A549 (cell line): ENCODE results near the gene POR. TPM values are rescaled to one million over a fixed set of nuclear protein-coding genes. Genes with fewer than 3 reads are reported as not detected.

Experiments
- ATAC-seq, 2 experiments: fragments of 200-7000 bp in 1 of 2; fragments of >200 bp in 1 of 2; cut with Nextera tagmentation in 1 of 2; cut with Tn5 transposase in 1 of 2; 3 replicates each; pipeline versions ENCODE4 v1.8.0 to v1.9.1; 2018 to 2020; ENCODE audit warnings: mild to moderate bottlenecking in 1 of 2, moderate library complexity in 1 of 2
- CTCF ChIA-PET: fragments of 300-600 bp; sonication (Branson Sonifier 250); formaldehyde crosslinking; extraction: SDS; loops from one replicate; lab custom pipeline; 2021; ENCODE audit warnings: antibody characterized with exemption, inconsistent platforms; lab: Yijun Ruan, JAX
- POLR2A ChIA-PET: fragments of 350-600 bp; formaldehyde crosslinking; extraction: SDS; loops from one replicate; lab custom pipeline; 2021; ENCODE audit warnings: antibody characterized with exemption, inconsistent platforms; lab: Yijun Ruan, JAX
- DNase-seq, 2 experiments: peaks; one replicate each; pipeline versions ENCODE4 v3.0.0 to v3.0.0-alpha.2; 2011 to 2016; ENCODE audit warnings: low read depth in 1 of 2, low spot score in 1 of 2
- FAIRE-seq: peaks from 2 replicates; lab custom pipeline; 2011; peaks lifted over from hg19 to GRCh38; lab: Jason Lieb, UNC
- H3K27ac ChIP-seq, 2 experiments: fragments of >200 bp; sonication (Bioruptor Twin); formaldehyde crosslinking; 3 replicates each; pipeline ENCODE4 v1.5.1; 2016 to 2017
- H3K4me1 ChIP-seq: fragments of >200 bp; sonication (Bioruptor Twin); formaldehyde crosslinking; 3 replicates; pipeline ENCODE4 v1.6.1; 2016
- H3K4me2 ChIP-seq: fragments of >200 bp; sonication (Bioruptor Twin); formaldehyde crosslinking; 3 replicates; pipeline ENCODE4 v1.6.1; 2016
- H3K4me3 ChIP-seq: fragments of >200 bp; sonication (Bioruptor Twin); formaldehyde crosslinking; 3 replicates; pipeline ENCODE4 v1.5.1; 2016
- H3K9me3 ChIP-seq: fragments of >200 bp; sonication (Bioruptor Twin); formaldehyde crosslinking; 3 replicates; pipeline ENCODE4 v1.6.1; 2016
- CBX2 ChIP-seq: fragments of 200-600 bp; sonication (generic); IDR thresholded peaks from 2 replicates; pipeline ENCODE4 v1.6.1; 2016; ENCODE audit warnings: low read depth, mild to moderate bottlenecking, borderline replicate concordance
- CEBPB ChIP-seq, 2 experiments: fragments of >200 bp in 1 of 2; sonication (Bioruptor Twin) in 1 of 2; formaldehyde crosslinking in 1 of 2; IDR thresholded peaks; 2 replicates each; pipeline ENCODE4 v1.6.1; 2012 to 2016
- CHD2 ChIP-seq: fragments of 150-350 bp; IDR thresholded peaks from 2 replicates; pipeline ENCODE4 v1.6.1; 2014; ENCODE audit warnings: low read length; ENCODE audit not compliant: partially characterized antibody
- EHF ChIP-seq: fragments of 250-450 bp; sonication (Bioruptor Pico); IDR thresholded peaks from 2 replicates; pipeline ENCODE4 v1.5.0; 2020; ENCODE audit warnings: mild to moderate bottlenecking
- EP300 ChIP-seq, 2 experiments: fragments of >200 bp; sonication (Bioruptor Twin); formaldehyde crosslinking; IDR thresholded peaks; 2 replicates in 1 of 2; 3 replicates in 1 of 2; pipeline ENCODE4 v1.6.1; 2016 to 2017
- ESRRA ChIP-seq: fragments of 150-350 bp; IDR thresholded peaks from 2 replicates; pipeline ENCODE4 v1.6.1; 2014; ENCODE audit warnings: mild to moderate bottlenecking, low read length, borderline replicate concordance
- FOSB ChIP-seq: fragments of 250-450 bp; sonication (Bioruptor Pico); IDR thresholded peaks from 2 replicates; pipeline ENCODE4 v1.5.0; 2020; ENCODE audit warnings: mild to moderate bottlenecking, moderate library complexity
- FOSL2 ChIP-seq, 2 experiments: fragments of 450-650 bp in 1 of 2; fragments of >200 bp in 1 of 2; sonication (Bioruptor Twin) in 1 of 2; formaldehyde crosslinking; IDR thresholded peaks; 2 replicates each; pipeline versions ENCODE4 v1.5.0 to v1.6.1; 2016 to 2020; ENCODE audit warnings: mild to moderate bottlenecking in 1 of 2, moderate library complexity in 1 of 2
- HOXB13 ChIP-seq: fragments of 250-450 bp; sonication (Bioruptor Pico); IDR thresholded peaks from 2 replicates; pipeline ENCODE4 v1.5.0; 2020; ENCODE audit warnings: low read depth, mild to moderate bottlenecking, moderate library complexity
- JUN ChIP-seq, 2 experiments: fragments of >200 bp; sonication (Bioruptor Twin); formaldehyde crosslinking; IDR thresholded peaks; 2 replicates in 1 of 2; 3 replicates in 1 of 2; pipeline ENCODE4 v1.6.1; 2016 to 2017
- KDM1A ChIP-seq: fragments of 200-600 bp; sonication (generic); IDR thresholded peaks from 2 replicates; pipeline ENCODE4 v1.6.1; 2016; ENCODE audit warnings: low read depth, mild to moderate bottlenecking
- KDM5A ChIP-seq: fragments of 200-600 bp; sonication (generic); IDR thresholded peaks from 2 replicates; pipeline ENCODE4 v1.6.1; 2016; ENCODE audit warnings: antibody characterized with exemption, mild to moderate bottlenecking
- MYC ChIP-seq: IDR thresholded peaks from 2 replicates; pipeline ENCODE4 v1.6.1; 2012; ENCODE audit warnings: mild to moderate bottlenecking, inconsistent platforms, low read length, improper control_type of control experiment, borderline replicate concordance
- POLR2A ChIP-seq: IDR thresholded peaks from 2 replicates; pipeline ENCODE4 v1.6.1; 2012; ENCODE audit warnings: mild to moderate bottlenecking, low read length
- RARB ChIP-seq: fragments of 250-450 bp; sonication (Bioruptor Pico); IDR thresholded peaks from 2 replicates; pipeline ENCODE4 v1.8.0; 2021; ENCODE audit warnings: mild to moderate bottlenecking, moderate library complexity
- SMC3 ChIP-seq: fragments of >200 bp; sonication (Bioruptor Twin); formaldehyde crosslinking; IDR thresholded peaks from 3 replicates; pipeline ENCODE4 v1.6.1; 2018; ENCODE audit warnings: inconsistent platforms
- TFCP2L1 ChIP-seq: fragments of 250-450 bp; sonication (Bioruptor Pico); IDR thresholded peaks from 2 replicates; pipeline ENCODE4 v1.5.0; 2021; ENCODE audit warnings: mild to moderate bottlenecking
- TP53 ChIP-seq: fragments of 250-450 bp; sonication (Bioruptor Pico); IDR thresholded peaks from 2 replicates; pipeline ENCODE4 v1.5.0; 2021; ENCODE audit warnings: mild to moderate bottlenecking, moderate library complexity
- ZC3H11A ChIP-seq: fragments of 450-650 bp; IDR thresholded peaks from 2 replicates; pipeline ENCODE4 v1.6.1; 2014; ENCODE audit warnings: antibody characterized with exemption, mild to moderate bottlenecking
- ZFP36 ChIP-seq: fragments of 450-650 bp; IDR thresholded peaks from 2 replicates; pipeline ENCODE4 v1.6.1; 2014; ENCODE audit warnings: borderline replicate concordance; ENCODE audit not compliant: partially characterized antibody
- WGBS: methylation state at CpG from one replicate; pipeline ENCODE4 v1.1.6; 2017; ENCODE audit errors: missing lambda C conversion rate; 5-methylcytosine and 5-hydroxymethylcytosine counted together
- polyA plus RNA-seq, 4 experiments: library from polyadenylated mRNA; depleted of rRNA in 3 of 4; stranded (reverse); fragments of >200 nt; fragmentation: RNase III in 1 of 4; extraction: RNeasy Plus Mini Kit Qiagen cat#74134 plus additional on column Dnase treatment in 1 of 4; gene quantifications; 2 replicates in 3 of 4; 3 replicates in 1 of 4; pipeline ENCODE4 v1.2.3, GENCODE V29; 2011 to 2017
- TF ChIP-seq, protein P1 (sequence below): IDR thresholded peaks from 2 replicates; pipeline ENCODE4 v1.6.1; 2012
- TF ChIP-seq, protein P2 (sequence below): fragments of >200 bp; sonication (Bioruptor Twin); formaldehyde crosslinking; IDR thresholded peaks from 3 replicates; pipeline ENCODE4 v1.6.1; 2016
- TF ChIP-seq, protein P3 (sequence below): fragments of >200 bp; sonication (Bioruptor Twin); formaldehyde crosslinking; IDR thresholded peaks from 3 replicates; pipeline ENCODE4 v1.5.1; 2016
- TF ChIP-seq, protein P4 (sequence below): fragments of >200 bp; sonication (Bioruptor Twin); formaldehyde crosslinking; IDR thresholded peaks from 2 replicates; pipeline ENCODE4 v1.6.1; 2016

Gene POR
- polyA plus RNA-seq, 2 of the 4 experiments (the other 2 are of a cell fraction): 71.1 to 109 TPM

DNA sequence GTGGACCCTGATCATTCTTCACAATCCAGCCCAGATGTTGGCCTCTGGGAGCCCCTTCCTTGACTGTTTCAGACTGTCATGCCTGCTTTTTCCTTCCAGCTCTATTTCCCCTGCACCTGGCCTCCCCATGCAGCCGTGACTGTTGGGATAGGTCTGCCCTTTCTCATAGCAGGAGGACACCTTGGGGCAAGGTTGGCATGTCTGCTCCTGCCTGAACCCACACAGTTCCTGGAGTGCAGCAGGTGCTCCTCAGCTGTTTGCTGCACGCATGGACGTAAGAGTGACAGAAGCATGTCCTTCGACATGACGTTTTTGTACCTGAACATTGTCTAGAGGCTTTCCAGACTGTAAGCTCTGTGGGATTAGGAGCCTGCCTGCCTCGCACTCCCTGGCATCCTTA lies 24.0 kb downstream of the POR start:
- no peak overlapping the region; the same call in 2 of the 3 replicates for H3K4me2 ChIP-seq
- no peak for ATAC-seq
- ChIA-PET CTCF (interaction anchor here (0.8 to 1.6 kb wide), 3 partner anchors 9 to 73 kb away, joined by 3 to 6 read pairs (median 3); no protein-coding TSS in a partner anchor), POLR2A (interaction anchor here (0.6 kb wide), 2 partner anchors 13 to 1600 kb away, joined by 3 to 5 read pairs; no protein-coding TSS in a partner anchor)
- H3K4me3 ChIP-seq: no peak overlapping the region
- peak overlapping the region; percentile 73 to 93 for H3K27ac ChIP-seq
- DNase-seq: no peak
- peaks cover 51% of the 10 kb centered on the region for H3K4me1 ChIP-seq
- no peaks in the 10 kb centered on the region for H3K9me3 ChIP-seq
- 97% methylated on average over 6 of the region's 6 CpGs for WGBS
- TF ChIP-seq ESRRA (no peak), FOSL2 (IDR thresholded peaks at IDR 0.05) (no peak), FOSL2 (CRISPR knock-in tag; IDR thresholded peaks at IDR 0.05) (no peak), CHD2 (no peak)
- FAIRE-seq: no peak

DNA sequence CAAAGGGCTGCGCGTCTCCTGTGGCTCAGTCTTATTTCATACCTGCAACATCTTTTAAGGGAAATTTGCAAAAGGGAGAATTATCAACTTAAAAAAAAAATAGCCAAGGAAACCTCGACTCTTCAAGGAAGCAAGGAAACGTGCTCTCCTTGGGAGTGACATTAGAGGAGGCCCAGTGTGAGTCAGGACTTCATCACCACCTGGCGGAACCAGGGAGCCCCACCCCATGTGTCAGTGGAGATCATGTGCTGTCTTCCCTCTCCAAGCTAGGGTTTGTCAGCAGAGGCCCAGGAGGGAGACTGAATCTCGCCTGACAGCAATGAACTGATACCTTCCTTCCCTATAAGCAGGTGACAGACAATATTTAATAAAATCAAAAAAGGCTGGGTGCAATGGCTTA lies 28.9 kb downstream of the POR start:
- DNase-seq (peak in 1 of 2 experiments; percentile 45), FAIRE-seq (no peak), ATAC-seq (peak in 1 of 2 experiments; percentile 29; a peak in 1 of 6 replicates)
- POLR2A ChIA-PET: no interaction called here
- Histone ChIP-seq H3K4me3 (no peak overlapping the region), H3K27ac (peak overlapping the region; percentile 60 to 81; a peak in 5 of 6 replicates), H3K9me3 (no peaks in the 10 kb centered on the region), H3K4me1 (peaks cover 37% of the 10 kb centered on the region), H3K4me2 (peak overlapping the region; percentile 6; the same call in 1 of the 3 replicates)
- CTCF ChIA-PET: no interaction called here
- TF ChIP-seq KDM1A (no peak), FOSL2 (IDR thresholded peaks at IDR 0.05) (no peak), FOSL2 (CRISPR knock-in tag; IDR thresholded peaks at IDR 0.05) (0 out of 2 replicates have a peak, but pooled peaks have one; percentile 18)
- TF ChIP-seq, protein P1, sequence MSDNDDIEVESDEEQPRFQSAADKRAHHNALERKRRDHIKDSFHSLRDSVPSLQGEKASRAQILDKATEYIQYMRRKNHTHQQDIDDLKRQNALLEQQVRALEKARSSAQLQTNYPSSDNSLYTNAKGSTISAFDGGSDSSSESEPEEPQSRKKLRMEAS: peak; percentile 59; the same call in 1 of the 2 replicates
- WGBS: 62% methylated on average over 6 of the region's 6 CpGs

DNA sequence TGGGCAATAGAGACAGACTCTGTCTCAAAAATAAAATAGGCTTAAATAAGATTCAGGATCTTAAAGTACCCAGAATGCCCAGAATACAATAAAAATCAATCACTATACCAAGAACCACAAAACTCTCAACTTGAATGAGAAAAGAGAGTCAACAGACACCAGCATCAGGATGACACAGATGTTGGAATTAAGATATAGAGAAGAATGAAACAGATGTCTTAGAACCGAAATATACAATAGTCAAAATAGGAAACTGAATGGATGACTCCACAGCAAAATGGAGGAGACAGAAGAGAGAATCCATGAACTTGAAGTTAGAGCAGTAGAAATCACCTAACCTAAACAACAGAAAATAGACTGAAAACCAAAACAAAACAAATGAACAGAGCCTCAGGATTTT lies 29.6 kb downstream of the POR start:
- no peak for DNase-seq
- H3K4me2 ChIP-seq: peak overlapping the region; percentile 57; the same call in 1 of the 3 replicates
- TF ChIP-seq, protein P2, sequence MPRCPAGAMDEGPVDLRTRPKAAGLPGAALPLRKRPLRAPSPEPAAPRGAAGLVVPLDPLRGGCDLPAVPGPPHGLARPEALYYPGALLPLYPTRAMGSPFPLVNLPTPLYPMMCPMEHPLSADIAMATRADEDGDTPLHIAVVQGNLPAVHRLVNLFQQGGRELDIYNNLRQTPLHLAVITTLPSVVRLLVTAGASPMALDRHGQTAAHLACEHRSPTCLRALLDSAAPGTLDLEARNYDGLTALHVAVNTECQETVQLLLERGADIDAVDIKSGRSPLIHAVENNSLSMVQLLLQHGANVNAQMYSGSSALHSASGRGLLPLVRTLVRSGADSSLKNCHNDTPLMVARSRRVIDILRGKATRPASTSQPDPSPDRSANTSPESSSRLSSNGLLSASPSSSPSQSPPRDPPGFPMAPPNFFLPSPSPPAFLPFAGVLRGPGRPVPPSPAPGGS: no peak
- TF ChIP-seq KDM5A (no peak), CBX2 (no peak), ZC3H11A (no peak), TFCP2L1 (no peak)
- TF ChIP-seq, protein P3, sequence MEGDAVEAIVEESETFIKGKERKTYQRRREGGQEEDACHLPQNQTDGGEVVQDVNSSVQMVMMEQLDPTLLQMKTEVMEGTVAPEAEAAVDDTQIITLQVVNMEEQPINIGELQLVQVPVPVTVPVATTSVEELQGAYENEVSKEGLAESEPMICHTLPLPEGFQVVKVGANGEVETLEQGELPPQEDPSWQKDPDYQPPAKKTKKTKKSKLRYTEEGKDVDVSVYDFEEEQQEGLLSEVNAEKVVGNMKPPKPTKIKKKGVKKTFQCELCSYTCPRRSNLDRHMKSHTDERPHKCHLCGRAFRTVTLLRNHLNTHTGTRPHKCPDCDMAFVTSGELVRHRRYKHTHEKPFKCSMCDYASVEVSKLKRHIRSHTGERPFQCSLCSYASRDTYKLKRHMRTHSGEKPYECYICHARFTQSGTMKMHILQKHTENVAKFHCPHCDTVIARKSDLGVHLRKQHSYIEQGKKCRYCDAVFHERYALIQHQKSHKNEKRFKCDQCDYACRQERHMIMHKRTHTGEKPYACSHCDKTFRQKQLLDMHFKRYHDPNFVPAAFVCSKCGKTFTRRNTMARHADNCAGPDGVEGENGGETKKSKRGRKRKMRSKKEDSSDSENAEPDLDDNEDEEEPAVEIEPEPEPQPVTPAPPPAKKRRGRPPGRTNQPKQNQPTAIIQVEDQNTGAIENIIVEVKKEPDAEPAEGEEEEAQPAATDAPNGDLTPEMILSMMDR: no peak
- TF ChIP-seq, protein P4, sequence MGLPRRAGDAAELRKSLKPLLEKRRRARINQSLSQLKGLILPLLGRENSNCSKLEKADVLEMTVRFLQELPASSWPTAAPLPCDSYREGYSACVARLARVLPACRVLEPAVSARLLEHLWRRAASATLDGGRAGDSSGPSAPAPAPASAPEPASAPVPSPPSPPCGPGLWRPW: no peak
- 93% methylated on average over 1 of the region's 1 CpG for WGBS
- ATAC-seq: no peak
- no peak for FAIRE-seq
- no peaks in the 10 kb centered on the region for H3K9me3 ChIP-seq
- ChIA-PET POLR2A (no interaction called here), CTCF (no interaction called here)
- H3K27ac ChIP-seq: peak overlapping the region; percentile 60 to 81
- H3K4me1 ChIP-seq: peaks cover 36% of the 10 kb centered on the region
- H3K4me3 ChIP-seq: no peak overlapping the region

DNA sequence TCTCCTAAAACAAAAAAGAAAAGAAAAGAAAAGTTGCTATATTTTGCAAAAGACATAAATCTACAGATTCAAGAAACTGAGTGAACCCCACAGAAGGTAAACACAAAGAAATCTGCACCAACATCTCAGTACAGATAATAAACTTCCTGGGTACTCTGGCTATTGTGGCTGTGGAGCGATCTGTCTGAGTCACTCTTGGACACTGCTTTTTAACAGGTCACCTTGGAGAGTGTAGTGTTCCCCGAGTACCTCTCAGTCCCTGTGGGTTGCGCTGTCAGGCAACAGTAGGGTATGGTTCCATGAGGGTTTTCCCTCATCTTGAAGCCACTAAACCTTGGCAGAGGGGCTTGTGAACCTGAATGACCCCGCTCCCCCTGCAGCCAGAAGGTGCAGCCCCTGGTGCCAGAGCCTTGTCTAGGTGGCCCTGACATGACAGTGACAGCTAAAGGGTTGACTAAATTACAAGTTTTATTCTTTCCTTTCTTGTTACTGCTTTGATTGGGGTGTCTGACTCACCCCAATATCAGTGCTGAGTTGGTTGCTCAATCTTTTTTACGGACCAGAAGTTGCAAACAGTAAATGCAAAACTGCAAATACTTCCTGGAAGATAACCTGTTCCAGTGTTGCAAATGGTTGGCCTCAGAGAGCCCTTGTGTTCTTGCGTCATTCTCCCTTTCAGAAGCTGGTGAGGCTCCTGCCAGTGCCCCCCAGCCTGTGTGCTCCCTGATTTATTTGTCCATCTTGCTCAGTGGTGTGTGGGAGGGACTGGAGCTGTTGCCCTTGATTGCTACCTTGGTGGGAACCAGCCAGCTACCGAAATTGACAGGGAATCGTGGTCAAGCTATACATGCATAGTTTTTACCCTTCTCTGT lies 30.6 kb downstream of the POR start:
- DNase-seq: peak in 1 of 2 experiments; percentile 51
- TF ChIP-seq CEBPB (IDR thresholded peaks at IDR 0.05) (peak; percentile 76 to 86), JUN (IDR thresholded peaks at IDR 0.05) (peak in 1 of 2 experiments; percentile 41; a peak in 1 of 5 replicates), EP300 (IDR thresholded peaks at IDR 0.05) (peak in 1 of 2 experiments; percentile 36; a peak in 1 of 5 replicates), HOXB13 (CRISPR knock-in tag) (no peak), POLR2A (no peak), MYC (no peak), RARB (CRISPR knock-in tag) (no peak), ESRRA (no peak), CHD2 (no peak), KDM5A (no peak), SMC3 (peak; percentile 12; the same call in 1 of the 3 replicates), TP53 (CRISPR knock-in tag) (no peak), EHF (CRISPR knock-in tag) (no peak), ZFP36 (no peak), KDM1A (no peak), FOSB (CRISPR knock-in tag) (no peak)
- TF ChIP-seq, protein P4: 0 out of 2 replicates have a peak, but pooled peaks have one; percentile 7
- TF ChIP-seq, all 56 proteins: peak for 5
- Histone ChIP-seq H3K27ac (peak overlapping the region; percentile 60 to 81), H3K4me1 (peaks cover 43% of the 10 kb centered on the region), H3K4me3 (no peak overlapping the region), H3K9me3 (no peaks in the 10 kb centered on the region), H3K4me2 (peak overlapping the region; percentile 57)
- CTCF ChIA-PET: interaction anchor here (1.1 to 1.5 kb wide), 2 partner anchors 36 to 75 kb away, joined by 3 to 4 read pairs; no protein-coding TSS in a partner anchor
- POLR2A ChIA-PET: interaction anchor here (2.0 kb wide), 1 partner anchor 30 kb away, joined by 10 read pairs; the partner anchor contains the start of gene POR
- peak; percentile 79 to 80 for ATAC-seq
- 76% methylated on average over 8 of the region's 8 CpGs for WGBS
- FAIRE-seq: no peak
